K562 (cell line): Measurements from ENCODE around the gene SMARCB1. TPM values are rescaled to one million over a fixed set of nuclear protein-coding genes. Genes with fewer than 3 reads are reported as not detected.

Source experiments
- CCNT2 ChIP-seq: IDR thresholded peaks from 2 replicates; pipeline ENCODE4 v1.6.1; 2011; ENCODE audit warnings: borderline replicate concordance, low read depth, mild to moderate bottlenecking, moderate library complexity, mixed read lengths, low read length; ENCODE audit not compliant: insufficient read length; ENCODE audit errors: extremely low read depth
- CREB1 ChIP-seq, 2 experiments: sonication (generic) in 1 of 2; formaldehyde crosslinking in 1 of 2; IDR thresholded peaks; 2 replicates each; pipeline versions ENCODE4 v1.6.1 to v1.8.0; 2012 to 2022; ENCODE audit warnings: inconsistent platforms in 1 of 2, mild to moderate bottlenecking in 1 of 2, missing genetic modification reagents in 1 of 2, moderate library complexity in 1 of 2
- ILF3 ChIP-seq: fragments of 450-650 bp; IDR thresholded peaks from 2 replicates; pipeline ENCODE4 v1.6.1; 2018; ENCODE audit warnings: antibody characterized with exemption, mild to moderate bottlenecking, moderate library complexity, borderline replicate concordance
- NELFE ChIP-seq: IDR thresholded peaks from 2 replicates; pipeline ENCODE4 v1.6.1; 2011; ENCODE audit warnings: mild to moderate bottlenecking; ENCODE audit not compliant: insufficient read depth, insufficient read length
- NFIC ChIP-seq: fragments of 450-650 bp; IDR thresholded peaks from 2 replicates; pipeline ENCODE4 v1.6.1; 2017; ENCODE audit warnings: mild to moderate bottlenecking, inconsistent platforms
- NONO ChIP-seq, 2 experiments: fragments of 200-400 bp in 1 of 2; fragments of 450-650 bp in 1 of 2; formaldehyde crosslinking in 1 of 2; IDR thresholded peaks; 2 replicates each; pipeline ENCODE4 v1.6.1; 2017; ENCODE audit warnings: low read depth in 2 of 2, mild to moderate bottlenecking in 2 of 2, moderate library complexity in 2 of 2, low read length in 1 of 2
- NUFIP1 ChIP-seq: fragments of 450-650 bp; IDR thresholded peaks from 2 replicates; pipeline ENCODE4 v1.6.1; 2018; ENCODE audit not compliant: partially characterized antibody
- RREB1 ChIP-seq: fragments of 250-450 bp; sonication (Bioruptor Pico); IDR thresholded peaks from 2 replicates; pipeline ENCODE4 v1.4.0; 2020
- SIRT6 ChIP-seq: IDR thresholded peaks from one replicate; pipeline ENCODE4 v1.6.1; 2012; ENCODE audit warnings: low read depth, mild to moderate bottlenecking, control low read depth, inconsistent platforms, low read length, moderate library complexity
- SREBF2 ChIP-seq: sonication (generic); formaldehyde crosslinking; IDR thresholded peaks from 2 replicates; pipeline ENCODE4 v1.4.0; 2020; ENCODE audit warnings: mild to moderate bottlenecking, missing genetic modification reagents
- USF1 ChIP-seq: sonication (generic); formaldehyde crosslinking; IDR thresholded peaks from 2 replicates; pipeline ENCODE4 v1.9.0; 2022; ENCODE audit warnings: mild to moderate bottlenecking, missing genetic modification reagents
- ZBTB17 ChIP-seq: fragments of 450-650 bp; formaldehyde crosslinking; IDR thresholded peaks from 2 replicates; pipeline ENCODE4 v1.4.0; 2020; ENCODE audit warnings: mild to moderate bottlenecking
- ZC3H8 ChIP-seq: fragments of 450-650 bp; IDR thresholded peaks from 2 replicates; pipeline ENCODE4 v1.6.1; 2017
- ZNF175 ChIP-seq: fragments of 200-800 bp; sonication (Bioruptor generic); IDR thresholded peaks from 2 replicates; pipeline ENCODE4 v1.6.1; 2016; ENCODE audit warnings: low read depth, mild to moderate bottlenecking, missing genetic modification characterization, missing compliant biosample characterization
- ZNF444 ChIP-seq: fragments of 250-450 bp; sonication (Bioruptor Pico); IDR thresholded peaks from 2 replicates; pipeline ENCODE4 v1.4.0; 2020; ENCODE audit warnings: mild to moderate bottlenecking, moderate library complexity
- ZNF740 ChIP-seq, 3 experiments: fragments of 200-800 bp in 1 of 3; sonication (Bioruptor generic) in 1 of 3; sonication (generic) in 1 of 3; formaldehyde crosslinking in 1 of 3; IDR thresholded peaks; 2 replicates each; pipeline versions ENCODE4 v1.6.1 to v1.8.0; 2016 to 2022; ENCODE audit warnings: mild to moderate bottlenecking in 2 of 3, missing compliant biosample characterization in 2 of 3, missing genetic modification characterization in 2 of 3, missing genetic modification reagents in 1 of 3
- polyA plus RNA-seq, 8 experiments: library from polyadenylated mRNA; depleted of rRNA in 4 of 8; stranded (reverse) in 5 of 8; unstranded in 3 of 8; fragments of >200 nt; fragmentation: Nextera tagmentation in 2 of 8; fragmentation: Illumina TruSeq in 1 of 8; extraction: Ambion mirVana in 2 of 8; extraction: Trizol in 1 of 8; gene quantifications; 2 replicates each; pipeline versions ENCODE4 v1.2.1 to v1.2.3, GENCODE V29; 2011 to 2014; ENCODE audit warnings: inconsistent platforms in 1 of 8, missing spikeins in 1 of 8
- total RNA-seq, 7 experiments: library from RNA; depleted of rRNA in 6 of 7; stranded (reverse); fragments of >200 nt in 6 of 7; fragmentation: Illumina TruSeq in 2 of 7; extraction: Trizol in 2 of 7; gene quantifications; 2 replicates each; pipeline versions ENCODE4 v1.2.1 to v1.2.3, GENCODE V29; 2011 to 2021; ENCODE audit warnings: low replicate concordance in 1 of 7
- TF ChIP-seq, protein P1 (sequence below): fragments of 450-650 bp; formaldehyde crosslinking; IDR thresholded peaks from 2 replicates; pipeline ENCODE4 v1.4.0; 2022; ENCODE audit warnings: missing genetic modification characterization

The SMARCB1 gene
- total and polyA plus RNA-seq, 9 of the 15 experiments (the other 6 are each of a cell fraction or from before 2014, with no cell fraction given), result 1.2 to 113 (median 65.4) TPM

- TF ChIP-seq RREB1 (no peak), ZBTB17 (CRISPR knock-in tag) (peak; percentile 76), ZNF444 (CRISPR knock-in tag) (no peak), NELFE (no peak), NUFIP1 (no peak), ILF3 (no peak), ZC3H8 (no peak), SIRT6 (no peak), CREB1 (IDR thresholded peaks at IDR 0.05) (peak; percentile 55; the same call in 1 of the 2 replicates), CREB1 (CRISPR knock-in tag; IDR thresholded peaks at IDR 0.05) (0 out of 2 replicates have a peak, but pooled peaks have one; percentile 12), USF1 (CRISPR knock-in tag) (peak; percentile 45), ZNF175 (peak; percentile 72; the same call in 1 of the 2 replicates), ZNF740 (CRISPR knock-in tag; IDR thresholded peaks at IDR 0.05) (no peak), ZNF740 (tag; IDR thresholded peaks at IDR 0.05) (peak in 1 of 2 experiments; percentile 80; a peak in 2 of 4 replicates), SREBF2 (CRISPR knock-in tag) (0 out of 2 replicates have a peak, but pooled peaks have one; percentile 79), NONO (IDR thresholded peaks at IDR 0.05; ENCODE audit: low read depth in 2 of 2, low read length in 1 of 2) (peak; percentile 14 to 33; a peak in 2 of 4 replicates), NFIC (peak; percentile 38), CCNT2 (peak; percentile 33)
- TF ChIP-seq, protein P1, sequence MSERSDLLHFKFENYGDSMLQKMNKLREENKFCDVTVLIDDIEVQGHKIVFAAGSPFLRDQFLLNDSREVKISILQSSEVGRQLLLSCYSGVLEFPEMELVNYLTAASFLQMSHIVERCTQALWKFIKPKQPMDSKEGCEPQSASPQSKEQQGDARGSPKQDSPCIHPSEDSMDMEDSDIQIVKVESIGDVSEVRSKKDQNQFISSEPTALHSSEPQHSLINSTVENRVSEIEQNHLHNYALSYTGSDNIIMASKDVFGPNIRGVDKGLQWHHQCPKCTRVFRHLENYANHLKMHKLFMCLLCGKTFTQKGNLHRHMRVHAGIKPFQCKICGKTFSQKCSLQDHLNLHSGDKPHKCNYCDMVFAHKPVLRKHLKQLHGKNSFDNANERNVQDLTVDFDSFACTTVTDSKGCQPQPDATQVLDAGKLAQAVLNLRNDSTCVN (CRISPR knock-in tag), result peak; percentile 50; the same call in 1 of the 2 replicates
Observed at GRCh38 chr22:23767673-23768548, 18.9 kb upstream of the SMARCB1 start, which contains the start of gene CHCHD10 (continued).
